SK-N-SH (cell line): ENCODE data around the gene GPR107. TPM values are rescaled to one million over a fixed set of nuclear protein-coding genes. Genes with fewer than 3 reads are reported as not detected.

Experiments used
- CTCF ChIA-PET: fragments of 300-600, 350-600 bp; formaldehyde crosslinking; extraction: SDS; loops from one replicate; lab custom pipeline; 2021; lab: Yijun Ruan, JAX
- POLR2A ChIA-PET: fragments of 350-600 bp; sonication (Branson Sonifier 250); formaldehyde crosslinking; extraction: SDS; loops from one replicate; lab custom pipeline; 2020; ENCODE audit warnings: antibody characterized with exemption, inconsistent platforms; lab: Yijun Ruan, JAX
- DNase-seq: peaks from one replicate; pipeline ENCODE4 v3.0.0; 2012
- H2AFZ ChIP-seq: fragments of 200-600 bp; sonication (generic); 2 replicates; pipeline ENCODE4 v1.8.1; 2016; ENCODE audit warnings: antibody characterized with exemption, mild to moderate bottlenecking, low read depth
- H3F3A ChIP-seq: fragments of 200-600 bp; sonication (generic); replicated peaks from 2 replicates; pipeline ENCODE3; 2016; ENCODE audit warnings: antibody characterized with exemption, mild to moderate bottlenecking; ENCODE audit not compliant: insufficient read depth
- H3K27ac ChIP-seq, 2 experiments: fragments of 200-500 bp in 1 of 2; fragments of 200-600 bp in 1 of 2; sonication (Bioruptor generic) in 1 of 2; sonication (generic), shearing (Covaris generic) in 1 of 2; 2 replicates each; pipeline versions ENCODE4 v1.5.1 to v1.6.1; 2014 to 2016; ENCODE audit warnings: low read depth in 2 of 2, inconsistent platforms in 1 of 2, low read length in 1 of 2, mild to moderate bottlenecking in 1 of 2, mixed read lengths in 1 of 2
- H3K27me3 ChIP-seq: fragments of 200-600 bp; sonication (generic), shearing (Covaris generic); 2 replicates; pipeline ENCODE4 v1.6.1; 2016; ENCODE audit warnings: mixed run types; ENCODE audit not compliant: insufficient read depth
- H3K36me3 ChIP-seq, 2 experiments: fragments of 200-500 bp in 1 of 2; fragments of 200-600 bp in 1 of 2; sonication (Bioruptor generic) in 1 of 2; sonication (generic) in 1 of 2; replicated peaks in 1 of 2; 2 replicates each; pipeline versions ENCODE3 to v1.5.1; 2014 to 2016; ENCODE audit warnings: low read length in 1 of 2, mild to moderate bottlenecking in 1 of 2; ENCODE audit not compliant: insufficient read depth in 2 of 2, control insufficient read depth in 1 of 2
- H3K4me1 ChIP-seq, 2 experiments: fragments of 200-500 bp in 1 of 2; fragments of 200-600 bp in 1 of 2; sonication (Bioruptor generic) in 1 of 2; sonication (generic), shearing (Covaris generic) in 1 of 2; 2 replicates each; pipeline versions ENCODE4 v1.5.1 to v1.6.1; 2014 to 2016; ENCODE audit warnings: low read depth in 1 of 2, low read length in 1 of 2, mixed run types in 1 of 2; ENCODE audit not compliant: insufficient read depth in 2 of 2, control insufficient read depth in 1 of 2
- H3K4me2 ChIP-seq: fragments of 200-600 bp; sonication (generic), shearing (Covaris generic); 2 replicates; pipeline ENCODE4 v1.6.1; 2017; ENCODE audit warnings: mixed run types
- H3K4me3 ChIP-seq, 2 experiments: fragments of 200-500 bp in 1 of 2; fragments of 200-600 bp in 1 of 2; sonication (Bioruptor generic) in 1 of 2; sonication (generic), shearing (Covaris generic) in 1 of 2; 2 replicates each; pipeline versions ENCODE4 v1.5.1 to v1.8.1; 2014 to 2016; ENCODE audit warnings: low read depth in 2 of 2, inconsistent platforms in 1 of 2, low read length in 1 of 2, mild to moderate bottlenecking in 1 of 2, mixed read lengths in 1 of 2, moderate library complexity in 1 of 2
- H3K79me2 ChIP-seq: fragments of 200-600 bp; sonication (generic); 2 replicates; pipeline ENCODE4 v1.8.1; 2017; ENCODE audit warnings: mild to moderate bottlenecking; ENCODE audit not compliant: insufficient read depth
- H3K9ac ChIP-seq: fragments of 200-600 bp; sonication (generic); 2 replicates; pipeline ENCODE4 v1.6.1; 2017; ENCODE audit warnings: mixed run types
- H3K9me2 ChIP-seq: fragments of 200-600 bp; sonication (generic); 2 replicates; pipeline ENCODE4 v1.6.1; 2017; ENCODE audit warnings: mixed run types
- H3K9me3 ChIP-seq: fragments of 200-600 bp; sonication (generic); 2 replicates; pipeline ENCODE4 v1.6.1; 2017; ENCODE audit warnings: mixed run types, mild to moderate bottlenecking, moderate library complexity
- H4K20me1 ChIP-seq: fragments of 200-600 bp; sonication (generic); 2 replicates; pipeline ENCODE4 v1.6.1; 2017; ENCODE audit warnings: mild to moderate bottlenecking, mixed run types; ENCODE audit not compliant: insufficient read depth
- CHD2 ChIP-seq: fragments of 150-350 bp; IDR thresholded peaks from 2 replicates; pipeline ENCODE4 v1.6.1; 2018; ENCODE audit warnings: low read length; ENCODE audit not compliant: partially characterized antibody
- EZH2phosphoT487 ChIP-seq: fragments of 200-600 bp; sonication (generic); IDR thresholded peaks from 2 replicates; pipeline ENCODE4 v1.6.1; 2017; ENCODE audit warnings: low read depth, mixed run types, mild to moderate bottlenecking, antibody characterized with exemption, moderate library complexity, borderline replicate concordance
- GABPA ChIP-seq: IDR thresholded peaks from 2 replicates; pipeline ENCODE4 v1.4.0; 2012; ENCODE audit warnings: low read depth, mild to moderate bottlenecking
- GATA2 ChIP-seq: sonication (generic); formaldehyde crosslinking; IDR thresholded peaks from 2 replicates; pipeline ENCODE4 v1.5.0; 2020; ENCODE audit warnings: mild to moderate bottlenecking, missing genetic modification reagents
- JUND ChIP-seq: IDR thresholded peaks from 2 replicates; pipeline ENCODE4 v1.4.0; 2012
- MXI1 ChIP-seq: IDR thresholded peaks from 2 replicates; pipeline ENCODE4 v1.6.1; 2012; ENCODE audit warnings: mild to moderate bottlenecking, low read depth, low read length, improper control_type of control experiment
- POLR2AphosphoS5 ChIP-seq: IDR thresholded peaks from 2 replicates; pipeline ENCODE4 v1.6.1; 2012; ENCODE audit warnings: low read depth, low read length
- RXRA ChIP-seq: IDR thresholded peaks from 2 replicates; pipeline ENCODE4 v1.4.0; 2012; ENCODE audit warnings: low read depth, mild to moderate bottlenecking, borderline replicate concordance
- SMC3 ChIP-seq: IDR thresholded peaks from 2 replicates; pipeline ENCODE4 v1.6.1; 2012; ENCODE audit warnings: low read depth, low read length, improper control_type of control experiment
- TAF1 ChIP-seq: IDR thresholded peaks from 2 replicates; pipeline ENCODE4 v1.6.1; 2012; ENCODE audit warnings: low read depth, mild to moderate bottlenecking, low read length, moderate library complexity, borderline replicate concordance
- TCF12 ChIP-seq: IDR thresholded peaks from 2 replicates; pipeline ENCODE4 v1.4.0; 2012
- TEAD4 ChIP-seq: IDR thresholded peaks from 2 replicates; pipeline ENCODE4 v1.4.0; 2012; ENCODE audit warnings: mild to moderate bottlenecking, borderline replicate concordance; ENCODE audit not compliant: insufficient read depth
- YY1 ChIP-seq: IDR thresholded peaks from 2 replicates; pipeline ENCODE4 v1.4.0; 2012; ENCODE audit warnings: low read depth, mild to moderate bottlenecking
- polyA plus RNA-seq, 3 experiments: library from polyadenylated mRNA; depleted of rRNA; stranded (reverse); fragments of >200 nt; gene quantifications; 2 replicates each; pipeline ENCODE4 v1.2.3, GENCODE V29; 2012
- TF ChIP-seq, protein P1 (sequence below): IDR thresholded peaks from 2 replicates; pipeline ENCODE4 v1.6.1; 2012; ENCODE audit warnings: mild to moderate bottlenecking, low read depth, low read length, moderate library complexity
- TF ChIP-seq, protein P2 (sequence below): fragments of 150-350 bp; IDR thresholded peaks from 2 replicates; pipeline ENCODE4 v1.6.1; 2017; ENCODE audit warnings: antibody characterized with exemption, low read length, low read depth, borderline replicate concordance
- TF ChIP-seq, protein P3 (sequence below): fragments of 150-350 bp; IDR thresholded peaks from 2 replicates; pipeline ENCODE4 v1.6.1; 2016; ENCODE audit warnings: mild to moderate bottlenecking, low read depth, low read length
- TF ChIP-seq, protein P4 (sequence below): IDR thresholded peaks from 2 replicates; pipeline ENCODE4; 2012
- TF ChIP-seq, protein P5 (sequence below): IDR thresholded peaks from 2 replicates; pipeline ENCODE4 v1.4.0; 2012; ENCODE audit warnings: low read depth, borderline replicate concordance

Gene GPR107
- polyA plus RNA-seq, 1 of the 3 experiments (the other 2 are of a cell fraction) = 23.0 TPM

DNA sequence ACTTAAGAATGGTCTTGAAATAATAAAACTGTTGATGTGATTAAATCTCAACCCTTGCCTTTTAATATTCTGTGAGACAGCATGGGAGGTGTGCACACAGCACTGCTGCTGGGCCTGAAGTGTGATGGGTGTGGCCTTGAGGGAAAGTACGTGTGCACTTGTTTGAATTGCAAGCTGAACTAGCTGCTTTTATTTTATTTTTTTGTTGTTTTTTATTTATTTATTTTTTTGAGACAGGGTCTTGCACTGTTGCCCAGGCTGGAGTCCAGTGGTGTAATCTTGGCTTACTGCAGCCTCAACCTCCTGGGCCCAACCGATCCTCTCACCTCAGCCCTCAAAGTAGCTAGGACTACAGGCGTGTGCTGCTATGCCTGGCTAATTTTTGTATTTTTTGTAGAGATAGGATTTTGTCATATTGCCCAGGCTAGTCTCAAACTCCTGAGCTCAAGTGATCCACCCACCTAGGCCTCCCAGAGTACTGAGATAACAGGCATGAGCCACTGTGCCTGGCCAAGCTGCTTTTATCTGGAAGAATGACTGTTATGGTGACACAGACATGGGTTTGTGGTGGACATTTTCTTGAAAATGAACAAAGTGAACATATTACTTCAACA lies 58.9 kb downstream of the GPR107 start (continued):
- TF ChIP-seq, protein P1, sequence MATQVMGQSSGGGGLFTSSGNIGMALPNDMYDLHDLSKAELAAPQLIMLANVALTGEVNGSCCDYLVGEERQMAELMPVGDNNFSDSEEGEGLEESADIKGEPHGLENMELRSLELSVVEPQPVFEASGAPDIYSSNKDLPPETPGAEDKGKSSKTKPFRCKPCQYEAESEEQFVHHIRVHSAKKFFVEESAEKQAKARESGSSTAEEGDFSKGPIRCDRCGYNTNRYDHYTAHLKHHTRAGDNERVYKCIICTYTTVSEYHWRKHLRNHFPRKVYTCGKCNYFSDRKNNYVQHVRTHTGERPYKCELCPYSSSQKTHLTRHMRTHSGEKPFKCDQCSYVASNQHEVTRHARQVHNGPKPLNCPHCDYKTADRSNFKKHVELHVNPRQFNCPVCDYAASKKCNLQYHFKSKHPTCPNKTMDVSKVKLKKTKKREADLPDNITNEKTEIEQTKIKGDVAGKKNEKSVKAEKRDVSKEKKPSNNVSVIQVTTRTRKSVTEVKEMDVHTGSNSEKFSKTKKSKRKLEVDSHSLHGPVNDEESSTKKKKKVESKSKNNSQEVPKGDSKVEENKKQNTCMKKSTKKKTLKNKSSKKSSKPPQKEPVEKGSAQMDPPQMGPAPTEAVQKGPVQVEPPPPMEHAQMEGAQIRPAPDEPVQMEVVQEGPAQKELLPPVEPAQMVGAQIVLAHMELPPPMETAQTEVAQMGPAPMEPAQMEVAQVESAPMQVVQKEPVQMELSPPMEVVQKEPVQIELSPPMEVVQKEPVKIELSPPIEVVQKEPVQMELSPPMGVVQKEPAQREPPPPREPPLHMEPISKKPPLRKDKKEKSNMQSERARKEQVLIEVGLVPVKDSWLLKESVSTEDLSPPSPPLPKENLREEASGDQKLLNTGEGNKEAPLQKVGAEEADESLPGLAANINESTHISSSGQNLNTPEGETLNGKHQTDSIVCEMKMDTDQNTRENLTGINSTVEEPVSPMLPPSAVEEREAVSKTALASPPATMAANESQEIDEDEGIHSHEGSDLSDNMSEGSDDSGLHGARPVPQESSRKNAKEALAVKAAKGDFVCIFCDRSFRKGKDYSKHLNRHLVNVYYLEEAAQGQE = no peak
- TF ChIP-seq, protein P2, sequence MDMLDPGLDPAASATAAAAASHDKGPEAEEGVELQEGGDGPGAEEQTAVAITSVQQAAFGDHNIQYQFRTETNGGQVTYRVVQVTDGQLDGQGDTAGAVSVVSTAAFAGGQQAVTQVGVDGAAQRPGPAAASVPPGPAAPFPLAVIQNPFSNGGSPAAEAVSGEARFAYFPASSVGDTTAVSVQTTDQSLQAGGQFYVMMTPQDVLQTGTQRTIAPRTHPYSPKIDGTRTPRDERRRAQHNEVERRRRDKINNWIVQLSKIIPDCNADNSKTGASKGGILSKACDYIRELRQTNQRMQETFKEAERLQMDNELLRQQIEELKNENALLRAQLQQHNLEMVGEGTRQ = no peak
- no peak for TF ChIP-seq GABPA

DNA sequence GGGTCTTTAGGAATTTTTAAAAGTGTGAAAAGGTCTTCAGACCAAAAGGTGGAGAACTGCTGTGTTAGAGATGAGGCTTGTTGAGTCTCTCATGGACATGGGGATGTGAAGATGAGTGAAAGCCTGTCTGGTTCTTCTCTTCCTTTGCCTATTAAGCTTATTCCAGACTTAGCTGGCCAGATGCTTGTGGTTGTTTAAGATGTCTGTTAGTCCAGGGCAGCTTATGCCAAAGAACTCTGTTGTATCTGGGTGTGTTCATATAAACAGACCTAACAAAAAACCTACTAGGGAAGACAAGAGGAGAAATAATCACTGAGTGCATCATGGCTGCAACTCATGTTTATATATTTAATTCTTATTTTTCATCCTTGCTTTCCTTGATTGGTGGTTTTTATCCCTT lies 61.0 kb downstream of the GPR107 start:
- ChIA-PET CTCF (interaction anchor here (6.3 kb wide), 1 partner anchor 128 kb away, joined by 28 read pairs; no protein-coding TSS in a partner anchor), POLR2A (no interaction called here)
- Histone ChIP-seq H3K9ac (no peak overlapping the region), H4K20me1 (no peaks in the 10 kb centered on the region), H3K27ac (no peak overlapping the region), H3K4me3 (no peak overlapping the region), H3F3A (peaks cover 10% of the 10 kb centered on the region), H3K79me2 (no peaks in the 10 kb centered on the region; the same call in 1 of the 2 replicates), H2AFZ (no peak overlapping the region), H3K9me3 (no peaks in the 10 kb centered on the region), H3K4me2 (no peak overlapping the region), H3K9me2 (no peaks in the 10 kb centered on the region), H3K36me3 (peaks cover 9 to 13% of the 10 kb centered on the region in 2 experiments), H3K4me1 (peaks cover 21 to 35% of the 10 kb centered on the region in 2 experiments; a peak in 3 of 4 replicates), H3K27me3 (no peaks in the 10 kb centered on the region)
- TF ChIP-seq RXRA (no peak), MXI1 (no peak), YY1 (no peak), POLR2AphosphoS5 (no peak), CHD2 (no peak), EZH2phosphoT487 (no peak), TCF12 (no peak), SMC3 (no peak), GATA2 (CRISPR knock-in tag) (no peak), JUND (no peak), TAF1 (no peak), TEAD4 (no peak)
- TF ChIP-seq, protein P1 = no peak
- TF ChIP-seq, protein P3, sequence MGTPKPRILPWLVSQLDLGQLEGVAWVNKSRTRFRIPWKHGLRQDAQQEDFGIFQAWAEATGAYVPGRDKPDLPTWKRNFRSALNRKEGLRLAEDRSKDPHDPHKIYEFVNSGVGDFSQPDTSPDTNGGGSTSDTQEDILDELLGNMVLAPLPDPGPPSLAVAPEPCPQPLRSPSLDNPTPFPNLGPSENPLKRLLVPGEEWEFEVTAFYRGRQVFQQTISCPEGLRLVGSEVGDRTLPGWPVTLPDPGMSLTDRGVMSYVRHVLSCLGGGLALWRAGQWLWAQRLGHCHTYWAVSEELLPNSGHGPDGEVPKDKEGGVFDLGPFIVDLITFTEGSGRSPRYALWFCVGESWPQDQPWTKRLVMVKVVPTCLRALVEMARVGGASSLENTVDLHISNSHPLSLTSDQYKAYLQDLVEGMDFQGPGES = no peak
- TF ChIP-seq, protein P4, sequence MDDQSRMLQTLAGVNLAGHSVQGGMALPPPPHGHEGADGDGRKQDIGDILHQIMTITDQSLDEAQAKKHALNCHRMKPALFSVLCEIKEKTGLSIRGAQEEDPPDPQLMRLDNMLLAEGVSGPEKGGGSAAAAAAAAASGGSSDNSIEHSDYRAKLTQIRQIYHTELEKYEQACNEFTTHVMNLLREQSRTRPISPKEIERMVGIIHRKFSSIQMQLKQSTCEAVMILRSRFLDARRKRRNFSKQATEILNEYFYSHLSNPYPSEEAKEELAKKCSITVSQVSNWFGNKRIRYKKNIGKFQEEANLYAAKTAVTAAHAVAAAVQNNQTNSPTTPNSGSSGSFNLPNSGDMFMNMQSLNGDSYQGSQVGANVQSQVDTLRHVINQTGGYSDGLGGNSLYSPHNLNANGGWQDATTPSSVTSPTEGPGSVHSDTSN = no peak
- TF ChIP-seq, protein P5, sequence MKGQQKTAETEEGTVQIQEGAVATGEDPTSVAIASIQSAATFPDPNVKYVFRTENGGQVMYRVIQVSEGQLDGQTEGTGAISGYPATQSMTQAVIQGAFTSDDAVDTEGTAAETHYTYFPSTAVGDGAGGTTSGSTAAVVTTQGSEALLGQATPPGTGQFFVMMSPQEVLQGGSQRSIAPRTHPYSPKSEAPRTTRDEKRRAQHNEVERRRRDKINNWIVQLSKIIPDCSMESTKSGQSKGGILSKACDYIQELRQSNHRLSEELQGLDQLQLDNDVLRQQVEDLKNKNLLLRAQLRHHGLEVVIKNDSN = no peak
- no peak for DNase-seq
